Mesothelial cell of epicardium (in vitro differentiated cells): ENCODE results near the gene C12orf56. TPM values are rescaled to one million over a fixed set of nuclear protein-coding genes. Genes with fewer than 3 reads are reported as not detected.

Source experiments
- DNase-seq, 2 experiments: peaks; one replicate each; pipeline ENCODE4 v3.0.0; 2021; ENCODE audit warnings: low spot score in 2 of 2; ENCODE audit not compliant: unreplicated experiment in 2 of 2
- H3K27ac Mint-ChIP-seq: 2 replicates; pipeline ENCODE4 v1.8.0; 2021; ENCODE audit warnings: mixed read lengths
- H3K27me3 Mint-ChIP-seq: 2 replicates; pipeline ENCODE4 v1.8.0; 2021; ENCODE audit warnings: low read depth, mixed read lengths
- H3K36me3 Mint-ChIP-seq: 2 replicates; pipeline ENCODE4 v1.8.0; 2021; ENCODE audit warnings: mixed read lengths
- H3K4me1 Mint-ChIP-seq: 2 replicates; pipeline ENCODE4 v1.8.0; 2021; ENCODE audit warnings: mixed read lengths
- H3K4me3 Mint-ChIP-seq: 2 replicates; pipeline ENCODE4 v1.8.0; 2021; ENCODE audit warnings: mild to moderate bottlenecking, moderate library complexity, mixed read lengths
- H3K9me3 Mint-ChIP-seq: 2 replicates; pipeline ENCODE4 v1.8.0; 2021; ENCODE audit warnings: mixed read lengths
- total RNA-seq: library from RNA; stranded (reverse); gene quantifications from 3 replicates; pipeline ENCODE4 v1.2.1, GENCODE V29; 2021
- TF ChIP-seq, protein P1 (sequence below): fragments of 200-600 bp; sonication (generic); IDR thresholded peaks from one replicate; pipeline ENCODE4 v1.5.0; 2021; ENCODE audit warnings: antibody characterized with exemption; ENCODE audit not compliant: unreplicated experiment

C12orf56 gene
- total RNA-seq, 1 donor from 2014 or later: 0.45 TPM

DNA sequence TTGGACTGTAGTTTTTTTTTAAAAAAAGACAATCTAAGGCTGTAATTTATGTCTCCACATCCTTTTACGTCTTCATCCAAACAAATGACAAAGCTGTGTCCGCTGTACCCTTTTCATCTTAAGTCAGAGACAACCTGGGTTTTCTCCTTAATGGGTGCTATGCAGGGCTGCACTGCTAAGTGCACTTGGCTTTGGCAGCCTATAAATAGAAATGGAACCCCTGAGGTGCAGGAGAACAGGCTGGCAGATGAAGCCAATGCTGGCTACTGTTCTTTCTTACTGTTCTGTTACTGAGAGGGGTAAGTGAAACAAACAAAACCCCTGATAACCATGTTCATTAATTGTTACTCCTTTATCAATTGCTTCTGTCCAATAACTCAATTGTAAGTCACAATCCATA, 121.4 kb downstream of the C12orf56 start:
- Mint-ChIP-seq H3K9me3 (no peaks in the 10 kb centered on the region), H3K4me1 (no peaks in the 10 kb centered on the region), H3K27me3 (no peaks in the 10 kb centered on the region), H3K36me3 (no peaks in the 10 kb centered on the region), H3K4me3 (no peak overlapping the region), H3K27ac (no peak overlapping the region)
- TF ChIP-seq, protein P1, sequence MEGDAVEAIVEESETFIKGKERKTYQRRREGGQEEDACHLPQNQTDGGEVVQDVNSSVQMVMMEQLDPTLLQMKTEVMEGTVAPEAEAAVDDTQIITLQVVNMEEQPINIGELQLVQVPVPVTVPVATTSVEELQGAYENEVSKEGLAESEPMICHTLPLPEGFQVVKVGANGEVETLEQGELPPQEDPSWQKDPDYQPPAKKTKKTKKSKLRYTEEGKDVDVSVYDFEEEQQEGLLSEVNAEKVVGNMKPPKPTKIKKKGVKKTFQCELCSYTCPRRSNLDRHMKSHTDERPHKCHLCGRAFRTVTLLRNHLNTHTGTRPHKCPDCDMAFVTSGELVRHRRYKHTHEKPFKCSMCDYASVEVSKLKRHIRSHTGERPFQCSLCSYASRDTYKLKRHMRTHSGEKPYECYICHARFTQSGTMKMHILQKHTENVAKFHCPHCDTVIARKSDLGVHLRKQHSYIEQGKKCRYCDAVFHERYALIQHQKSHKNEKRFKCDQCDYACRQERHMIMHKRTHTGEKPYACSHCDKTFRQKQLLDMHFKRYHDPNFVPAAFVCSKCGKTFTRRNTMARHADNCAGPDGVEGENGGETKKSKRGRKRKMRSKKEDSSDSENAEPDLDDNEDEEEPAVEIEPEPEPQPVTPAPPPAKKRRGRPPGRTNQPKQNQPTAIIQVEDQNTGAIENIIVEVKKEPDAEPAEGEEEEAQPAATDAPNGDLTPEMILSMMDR: no peak
- no peak for DNase-seq

GRCh38 chr12:64268409-64268808, 122.1 kb downstream of the C12orf56 start:
- no peak overlapping the region for H3K27ac Mint-ChIP-seq
- no peaks in the 10 kb centered on the region for H3K9me3 Mint-ChIP-seq
- H3K4me3 Mint-ChIP-seq: no peak overlapping the region

DNA sequence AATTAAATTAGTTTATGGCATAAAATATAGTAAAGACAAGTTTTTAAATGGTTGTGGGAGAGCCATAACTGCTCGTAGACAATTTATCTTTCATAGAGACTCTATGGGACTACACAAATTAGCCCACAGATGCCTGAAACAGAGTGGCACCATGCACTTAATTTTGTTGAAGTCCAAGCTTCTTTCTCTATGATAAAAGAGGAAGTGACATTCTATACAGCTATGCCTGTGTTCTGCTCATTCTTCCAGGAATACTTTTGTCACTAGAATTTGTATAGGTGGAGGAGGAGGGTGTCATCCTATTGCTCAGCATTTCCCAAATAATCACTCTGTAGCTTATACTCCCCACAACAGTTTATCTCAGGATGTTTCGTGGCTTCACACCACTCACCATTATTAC, 124.7 kb downstream of the C12orf56 start:
- Mint-ChIP-seq H3K27me3 (no peaks in the 10 kb centered on the region), H3K4me3 (no peak overlapping the region), H3K4me1 (no peaks in the 10 kb centered on the region), H3K9me3 (no peaks in the 10 kb centered on the region), H3K27ac (no peak overlapping the region), H3K36me3 (no peaks in the 10 kb centered on the region)
- DNase-seq: no peak
- TF ChIP-seq, protein P1: no peak

More at GRCh38 chr12:64268409-64268808, 122.1 kb downstream of the C12orf56 start:
- Mint-ChIP-seq H3K36me3 (no peaks in the 10 kb centered on the region), H3K27me3 (no peaks in the 10 kb centered on the region), H3K4me1 (no peaks in the 10 kb centered on the region)
- TF ChIP-seq, protein P1: no peak
- DNase-seq: no peak

GRCh38 chr12:64261813-64262212, 128.7 kb downstream of the C12orf56 start:
- Mint-ChIP-seq H3K4me3 (no peak overlapping the region), H3K4me1 (no peaks in the 10 kb centered on the region), H3K36me3 (no peaks in the 10 kb centered on the region), H3K9me3 (no peaks in the 10 kb centered on the region), H3K27me3 (no peaks in the 10 kb centered on the region), H3K27ac (no peak overlapping the region)
- TF ChIP-seq, protein P1: no peak
- DNase-seq: no peak

DNA sequence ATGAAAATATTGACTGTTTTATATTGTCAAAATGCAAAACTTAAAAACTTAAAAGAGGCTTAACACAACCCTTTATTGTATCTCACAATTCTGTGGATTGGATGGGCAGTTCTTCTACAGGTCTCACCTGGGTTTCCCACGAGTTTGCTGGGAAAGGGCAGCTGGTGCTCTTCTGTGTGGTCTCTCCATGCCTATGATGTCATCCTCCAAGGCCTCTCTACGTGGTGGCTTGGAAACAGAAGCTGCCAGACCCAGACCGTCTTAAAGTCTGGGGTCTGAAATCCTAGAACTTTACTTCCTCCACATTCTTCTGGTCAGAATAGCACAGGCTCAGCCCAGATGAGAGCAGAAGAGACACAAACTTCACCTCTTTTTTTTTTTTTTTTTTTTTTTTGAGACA, 132.0 kb downstream of the C12orf56 start:
- TF ChIP-seq, protein P1: no peak
- Mint-ChIP-seq H3K9me3 (no peaks in the 10 kb centered on the region), H3K36me3 (no peaks in the 10 kb centered on the region), H3K4me1 (no peaks in the 10 kb centered on the region), H3K4me3 (no peak overlapping the region), H3K27me3 (no peaks in the 10 kb centered on the region), H3K27ac (no peak overlapping the region)
- no peak for DNase-seq
